Testis (tissue), 3 donors: ENCODE measurements around the gene TFAP2E. TPM values are rescaled to one million over a fixed set of nuclear protein-coding genes. Genes with fewer than 3 reads are reported as not detected.

Experiments
- DNase-seq: peaks from one replicate; pipeline ENCODE4 v3.0.0-alpha.2; 2019
- H3K27ac ChIP-seq, 2 donors: fragments of 200-600 bp; sonication (generic); one replicate each; pipeline ENCODE4 v1.5.1; 2019
- H3K27me3 ChIP-seq: fragments of 200-600 bp; sonication (generic); one replicate; pipeline ENCODE4 v1.5.1; 2019
- H3K36me3 ChIP-seq: fragments of 200-600 bp; sonication (generic); one replicate; pipeline ENCODE4 v1.5.1; 2017; ENCODE audit warnings: low read depth; ENCODE audit errors: missing control alignments
- H3K4me1 ChIP-seq: fragments of 200-600 bp; sonication (generic); one replicate; pipeline ENCODE4 v1.5.1; 2019
- H3K4me3 ChIP-seq, 2 donors: fragments of 200-600 bp; sonication (generic); one replicate each; pipeline ENCODE4 v1.5.1; 2017 to 2019
- H3K9me3 ChIP-seq: fragments of 200-600 bp; sonication (generic); one replicate; pipeline ENCODE4 v1.5.1; 2017
- POLR2A ChIP-seq: fragments of 450-650 bp; IDR thresholded peaks from one replicate; pipeline ENCODE4 v1.6.1; 2017; ENCODE audit warnings: antibody characterized with exemption, mild to moderate bottlenecking, moderate library complexity
- WGBS, 2 donors: methylation state at CpG; one replicate each; pipeline ENCODE4 v1.1.5; 2018; 5-methylcytosine and 5-hydroxymethylcytosine counted together
- intact Hi-C: fragments of 100-400 bp; cut with DNase I; formaldehyde crosslinking; loops from one replicate; pipeline ENCODE4 v1.15.1; 2023; ENCODE audit warnings: low total_unique reads
- polyA plus RNA-seq: library from polyadenylated mRNA; stranded (reverse); fragments of 350-450 nt; fragmentation: Illumina TruSeq; extraction: RNeasy Lipid Tissue Mini Kit (QIAGEN cat#74804); gene quantifications from one replicate; pipeline ENCODE4 v1.2.3, GENCODE V29; 2014; ENCODE audit warnings: low read depth, low replicate concordance; ENCODE audit not compliant: insufficient read depth
- total RNA-seq, 2 donors: library from RNA; depleted of rRNA; stranded (reverse); fragments of >200 nt; gene quantifications; one replicate each; pipeline ENCODE4 v1.2.3, GENCODE V29; 2016
- TF ChIP-seq, protein P1 (sequence below), 3 experiments: fragments of 450-650 bp in 2 of 3; fragments of 200-600 bp in 1 of 3; sonication (generic) in 1 of 3; IDR thresholded peaks; one replicate each; pipeline ENCODE4 v1.5.1; 2016 to 2019; ENCODE audit warnings: antibody characterized with exemption in 3 of 3, mild to moderate bottlenecking in 2 of 3, moderate library complexity in 1 of 3

The TFAP2E gene
- total and polyA plus RNA-seq, 3 donors from 2014 or later: 1.9 to 4.0 (median 1.9) TPM

DNA sequence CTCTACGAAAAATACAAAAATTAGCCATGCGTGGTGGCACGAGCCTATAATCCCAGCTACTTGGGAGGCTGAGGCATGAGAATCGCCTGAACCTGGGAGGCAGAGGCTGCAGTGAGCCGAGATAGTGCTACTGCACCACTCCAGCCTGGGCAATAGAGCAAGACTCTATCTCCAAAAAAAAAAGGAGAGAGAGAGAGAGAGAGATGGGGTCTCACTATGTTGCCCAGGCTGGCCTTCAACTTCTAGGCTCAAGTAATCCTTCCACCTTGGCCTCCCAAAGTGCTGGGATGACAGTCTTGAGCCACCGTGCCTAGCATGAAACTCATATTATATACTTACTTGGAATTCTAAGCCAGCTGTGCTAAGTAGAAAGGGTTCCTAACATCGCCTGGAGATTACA is 38.5 kb downstream of the TFAP2E start:
- no peak for DNase-seq
- H3K4me1 ChIP-seq: no peaks in the 10 kb centered on the region
- no peaks in the 10 kb centered on the region for H3K36me3 ChIP-seq
- no peak overlapping the region for H3K4me3 ChIP-seq
- no peaks in the 10 kb centered on the region for H3K27me3 ChIP-seq
- intact Hi-C loops: no loop called here
- 95 to 97% methylated on average over 7 of the region's 7 CpGs for WGBS, 2 donors
- no peak overlapping the region for H3K27ac ChIP-seq
- TF ChIP-seq, protein P1, sequence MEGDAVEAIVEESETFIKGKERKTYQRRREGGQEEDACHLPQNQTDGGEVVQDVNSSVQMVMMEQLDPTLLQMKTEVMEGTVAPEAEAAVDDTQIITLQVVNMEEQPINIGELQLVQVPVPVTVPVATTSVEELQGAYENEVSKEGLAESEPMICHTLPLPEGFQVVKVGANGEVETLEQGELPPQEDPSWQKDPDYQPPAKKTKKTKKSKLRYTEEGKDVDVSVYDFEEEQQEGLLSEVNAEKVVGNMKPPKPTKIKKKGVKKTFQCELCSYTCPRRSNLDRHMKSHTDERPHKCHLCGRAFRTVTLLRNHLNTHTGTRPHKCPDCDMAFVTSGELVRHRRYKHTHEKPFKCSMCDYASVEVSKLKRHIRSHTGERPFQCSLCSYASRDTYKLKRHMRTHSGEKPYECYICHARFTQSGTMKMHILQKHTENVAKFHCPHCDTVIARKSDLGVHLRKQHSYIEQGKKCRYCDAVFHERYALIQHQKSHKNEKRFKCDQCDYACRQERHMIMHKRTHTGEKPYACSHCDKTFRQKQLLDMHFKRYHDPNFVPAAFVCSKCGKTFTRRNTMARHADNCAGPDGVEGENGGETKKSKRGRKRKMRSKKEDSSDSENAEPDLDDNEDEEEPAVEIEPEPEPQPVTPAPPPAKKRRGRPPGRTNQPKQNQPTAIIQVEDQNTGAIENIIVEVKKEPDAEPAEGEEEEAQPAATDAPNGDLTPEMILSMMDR (IDR thresholded peaks at IDR 0.05): no peak
- TF ChIP-seq POLR2A: no peak
- H3K9me3 ChIP-seq: no peaks in the 10 kb centered on the region

DNA sequence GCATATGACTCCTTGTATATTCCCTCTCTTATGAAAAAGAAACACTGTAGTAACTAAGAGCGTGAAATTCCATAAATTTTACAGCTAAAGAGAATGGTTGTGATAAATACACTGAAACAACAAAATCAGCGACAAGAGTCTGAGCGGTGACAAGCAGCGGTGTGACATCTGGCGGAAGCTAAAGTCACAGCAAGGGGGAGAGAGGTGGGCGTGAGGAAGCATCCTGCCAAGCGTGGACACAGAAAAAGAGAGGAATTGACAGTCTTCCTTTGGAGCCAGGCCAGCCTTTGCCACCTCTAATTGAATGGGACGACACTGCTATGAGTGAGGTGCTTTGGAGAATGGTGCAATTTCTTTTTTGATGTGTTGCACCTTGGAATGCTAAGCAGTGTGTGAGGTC is 42.3 kb downstream of the TFAP2E start:
- intact Hi-C loops: no loop called here
- no peaks in the 10 kb centered on the region for H3K27me3 ChIP-seq
- H3K36me3 ChIP-seq: no peaks in the 10 kb centered on the region
- H3K9me3 ChIP-seq: no peaks in the 10 kb centered on the region
- no peak for DNase-seq
- TF ChIP-seq POLR2A: no peak
- TF ChIP-seq, protein P1 (IDR thresholded peaks at IDR 0.05): no peak
- no peak overlapping the region for H3K27ac ChIP-seq
- 81 to 90% methylated on average over 8 of the region's 8 CpGs for WGBS, 2 donors
- no peaks in the 10 kb centered on the region for H3K4me1 ChIP-seq
- no peak overlapping the region for H3K4me3 ChIP-seq

DNA sequence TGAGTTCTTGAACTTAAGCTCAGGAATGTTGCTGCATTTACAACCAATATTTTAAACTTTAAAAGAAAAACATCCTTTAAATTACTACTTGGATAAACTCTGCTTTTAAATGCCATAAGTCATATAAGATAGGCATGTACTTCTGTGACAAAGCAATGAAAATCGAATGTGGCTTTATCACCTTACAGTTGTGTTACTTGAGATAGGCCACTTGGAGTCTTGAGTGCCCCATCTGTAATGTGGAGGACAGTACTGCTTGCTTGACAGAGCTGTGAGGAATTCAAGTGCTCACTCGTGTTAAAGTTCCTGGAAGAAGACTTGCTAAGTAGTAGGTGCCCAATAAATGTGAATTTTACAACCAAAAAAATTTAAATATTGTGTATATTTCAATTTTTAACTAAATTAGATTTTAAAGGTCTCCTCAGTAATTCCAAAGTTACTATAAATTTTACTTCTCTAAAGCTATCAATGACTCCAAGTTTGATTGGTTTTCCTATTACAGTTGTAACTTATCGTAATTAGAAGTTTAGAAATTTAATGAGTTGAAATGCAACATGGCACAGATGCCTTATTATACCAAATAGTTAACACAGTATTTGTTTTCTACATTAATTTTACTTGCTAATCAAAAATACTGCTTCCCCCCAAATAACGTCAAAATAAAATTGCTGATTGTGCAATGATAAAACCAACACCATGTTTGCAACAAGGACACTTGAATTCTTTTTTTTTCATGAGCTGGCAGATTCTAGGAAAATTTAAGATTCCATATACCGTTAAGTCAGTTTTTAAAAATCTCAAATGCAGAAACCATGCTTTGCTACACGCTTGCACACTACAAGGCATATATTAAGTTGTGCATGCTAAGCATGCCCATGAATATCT is 46.4 kb downstream of the TFAP2E start:
- H3K27me3 ChIP-seq: no peaks in the 10 kb centered on the region
- no peak for DNase-seq
- WGBS, 2 donors: 86 to 88% methylated on average over 6 of the region's 6 CpGs
- H3K36me3 ChIP-seq: no peaks in the 10 kb centered on the region
- no peaks in the 10 kb centered on the region for H3K9me3 ChIP-seq
- no peak overlapping the region for H3K4me3 ChIP-seq
- H3K27ac ChIP-seq: no peak overlapping the region
- no peaks in the 10 kb centered on the region for H3K4me1 ChIP-seq
- TF ChIP-seq, protein P1 (IDR thresholded peaks at IDR 0.05): no peak
- TF ChIP-seq POLR2A: no peak
- intact Hi-C loops: no loop called here

DNA sequence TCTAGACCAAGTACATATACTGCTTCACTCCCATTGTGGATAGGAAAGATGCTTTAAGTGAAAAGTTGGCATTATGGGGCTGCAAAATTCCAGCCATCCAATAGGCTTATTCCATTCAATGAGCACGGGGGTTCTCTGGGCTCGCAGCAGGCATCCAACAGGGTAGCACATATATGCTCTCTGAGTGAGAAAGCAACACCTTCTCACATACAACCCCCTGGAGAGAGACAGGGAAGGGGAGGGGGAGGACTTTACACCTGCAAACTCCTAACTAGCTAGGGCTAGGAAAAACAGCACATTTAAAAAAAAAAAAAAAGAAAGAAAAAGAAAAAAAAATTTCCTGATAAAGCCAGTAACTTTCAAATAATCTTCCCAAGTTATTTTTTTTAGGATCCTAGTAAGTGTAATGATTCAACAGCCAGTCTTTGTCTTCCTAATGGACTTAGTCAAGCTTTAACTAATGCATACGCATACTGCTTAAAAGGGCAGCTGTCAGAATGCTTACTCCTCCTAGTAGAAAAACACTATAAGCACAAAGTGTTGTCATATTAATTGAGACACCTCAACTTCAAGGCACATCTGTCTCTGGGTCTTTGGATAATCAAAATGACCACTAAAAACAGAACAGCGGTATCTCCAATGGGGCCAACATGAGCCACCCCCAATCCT is 49.5 kb downstream of the TFAP2E start:
- Histone ChIP-seq H3K27me3 (no peaks in the 10 kb centered on the region), H3K27ac (no peak overlapping the region), H3K36me3 (no peaks in the 10 kb centered on the region), H3K9me3 (no peaks in the 10 kb centered on the region), H3K4me3 (no peak overlapping the region), H3K4me1 (no peaks in the 10 kb centered on the region)
- intact Hi-C loops: no loop called here
- 82 to 92% methylated on average over 4 of the region's 4 CpGs for WGBS, 2 donors
- DNase-seq: no peak
- no peak for TF ChIP-seq POLR2A
- TF ChIP-seq, protein P1 (IDR thresholded peaks at IDR 0.05): no peak
